COLO829 (cell line): Measurements from ENCODE around the gene SMIM5.
A peak's percentile ranks its signal among the peaks of the same experiment; 100 is the strongest.
"Not testable (repeated sequence)": the region's sequence is repeated elsewhere in the genome, so short reads cannot be mapped to it uniquely, and the experiment has no call there.

Experiments
- DNase-seq: peaks from one replicate; pipeline ENCODE4 v3.0.0; 2012; ENCODE audit warnings: low spot score

Gene SMIM5

GRCh38 chr17:75632863-75633485 is at the start of gene SMIM5:
Gene SMIM5, plus strand, starts transcription at chr17:75633434. Its CDS starts 6,768 bp downstream, at chr17:75640202.
- peak; percentile 75 for DNase-seq

GRCh38 chr17:75584849-75585175 is 48.4 kb upstream of the SMIM5 start:
- DNase-seq, result no peak

GRCh38 chr17:75587675-75588595 is 45.3 kb upstream of the SMIM5 start, which contains the start of gene MYO15B:
Gene MYO15B, plus strand, starts transcription at chr17:75587800. Its CDS starts 258 bp downstream, at chr17:75588058.
- DNase-seq, result no peak

- no peak for DNase-seq
These were observed 44.6 kb upstream of the SMIM5 start for GRCh38 chr17:75588596-75589011.

- DNase-seq, result peak; percentile 92
These were observed 44.0 kb upstream of the SMIM5 start for GRCh38 chr17:75589012-75589918.

- no peak for DNase-seq
These were observed 43.3 kb upstream of the SMIM5 start for GRCh38 chr17:75589919-75590303.

- DNase-seq, result no peak
These were observed 42.9 kb upstream of the SMIM5 start for GRCh38 chr17:75590314-75590761.

GRCh38 chr17:75590849-75591721 is 42.1 kb upstream of the SMIM5 start:
- no peak for DNase-seq

GRCh38 chr17:75591722-75592302 is 41.4 kb upstream of the SMIM5 start:
- no peak for DNase-seq

GRCh38 chr17:75592348-75593020 is 40.8 kb upstream of the SMIM5 start:
- DNase-seq, result no peak

GRCh38 chr17:75593430-75593829 is 39.8 kb upstream of the SMIM5 start:
- DNase-seq, result not testable (repeated sequence)

- DNase-seq, result no peak
These were observed 38.5 kb upstream of the SMIM5 start for GRCh38 chr17:75594499-75595283.

- no peak for DNase-seq
These were observed 37.8 kb upstream of the SMIM5 start for GRCh38 chr17:75595284-75595919.

- DNase-seq, result no peak
These were observed 37.3 kb upstream of the SMIM5 start for GRCh38 chr17:75595920-75596313.

- DNase-seq, result no peak
These were observed 36.7 kb upstream of the SMIM5 start for GRCh38 chr17:75596320-75597087.

- DNase-seq, result peak; percentile 68
These were observed 31.9 kb upstream of the SMIM5 start for GRCh38 chr17:75601057-75601987.

- no peak for DNase-seq
These were observed 30.6 kb upstream of the SMIM5 start for GRCh38 chr17:75602644-75603043.
